Measurements from ENCODE around the gene UBALD2. TPM values are rescaled to one million over a fixed set of nuclear protein-coding genes. Genes with fewer than 3 reads are reported as not detected.

Gene UBALD2
- total and polyA plus RNA-seq, 2 donors (not counting 3 experiments of a cell fraction or from before 2014, with no cell fraction given): 46.9 to 70.9 TPM

- ChIA-PET CTCF (interaction anchor here (1.0 to 7.2 kb wide), 2 partner anchors 29 to 218 kb away, joined by 3 to 125 read pairs; no protein-coding TSS in a partner anchor), POLR2A (no interaction called here)
- Histone ChIP-seq H3K4me3 (replicated peaks in 1 of 3; ENCODE audit: insufficient read depth in 1 of 3, low read depth in 1 of 3, low read length in 3 of 3) (no peak overlapping the region), H3K79me2 (ENCODE audit: control insufficient read depth, insufficient read depth, low read length) (no peaks in the 10 kb centered on the region), H3K9me1 (replicated peaks; ENCODE audit: control insufficient read depth, extremely low read depth, insufficient read depth, low read length) (no peaks in the 10 kb centered on the region), H4K20me1 (replicated peaks; ENCODE audit: control insufficient read depth, extremely low read depth, insufficient read depth, low read length) (no peaks in the 10 kb centered on the region), H3K27ac (ENCODE audit: insufficient read depth, low read depth, low read length) (no peak overlapping the region), H2AFZ (ENCODE audit: low read depth, low read length) (no peak overlapping the region), H3K36me3 (ENCODE audit: control insufficient read depth in 2 of 2, extremely low read depth in 1 of 2, insufficient read depth in 2 of 2, low read length in 2 of 2) (no peaks in the 10 kb centered on the region), H3K4me2 (ENCODE audit: insufficient read depth, low read length) (no peak overlapping the region), H3K9me3 (replicated peaks; ENCODE audit: control insufficient read depth, insufficient read depth, low read length) (no peaks in the 10 kb centered on the region), H3K27me3 (ENCODE audit: control insufficient read depth in 2 of 2, insufficient read depth in 2 of 2, low read length in 2 of 2) (peaks cover 4 to 10% of the 10 kb centered on the region in 2 experiments), H3K4me1 (ENCODE audit: control insufficient read depth, extremely low read depth, insufficient read depth, low read length) (peaks cover 10% of the 10 kb centered on the region), H3K9ac (replicated peaks; ENCODE audit: extremely low read depth, insufficient read depth, low read length) (no peak overlapping the region)
- TF ChIP-seq POLR2A (IDR thresholded peaks at IDR 0.05; ENCODE audit: low read depth, low read length) (no peak), MYC (IDR thresholded peaks at IDR 0.05; ENCODE audit: low read depth, low read length) (no peak), JUN (IDR thresholded peaks at IDR 0.05; ENCODE audit: borderline replicate concordance, insufficient read depth, insufficient read length, low read depth) (no peak), POLR2AphosphoS5 (IDR thresholded peaks at IDR 0.05; ENCODE audit: insufficient read depth, low read depth, low read length) (no peak), MAX (IDR thresholded peaks at IDR 0.05; ENCODE audit: insufficient read depth, insufficient read length) (no peak), FOS (IDR thresholded peaks at IDR 0.05; ENCODE audit: borderline replicate concordance, insufficient read depth, low read length) (no peak), GATA2 (IDR thresholded peaks at IDR 0.05; ENCODE audit: insufficient read depth, insufficient read length, low read depth, low read length) (no peak), EZH2 (IDR thresholded peaks at IDR 0.05; ENCODE audit: borderline replicate concordance, low read depth, low read length, severe bottlenecking) (no peak)
- TF ChIP-seq, protein P1, sequence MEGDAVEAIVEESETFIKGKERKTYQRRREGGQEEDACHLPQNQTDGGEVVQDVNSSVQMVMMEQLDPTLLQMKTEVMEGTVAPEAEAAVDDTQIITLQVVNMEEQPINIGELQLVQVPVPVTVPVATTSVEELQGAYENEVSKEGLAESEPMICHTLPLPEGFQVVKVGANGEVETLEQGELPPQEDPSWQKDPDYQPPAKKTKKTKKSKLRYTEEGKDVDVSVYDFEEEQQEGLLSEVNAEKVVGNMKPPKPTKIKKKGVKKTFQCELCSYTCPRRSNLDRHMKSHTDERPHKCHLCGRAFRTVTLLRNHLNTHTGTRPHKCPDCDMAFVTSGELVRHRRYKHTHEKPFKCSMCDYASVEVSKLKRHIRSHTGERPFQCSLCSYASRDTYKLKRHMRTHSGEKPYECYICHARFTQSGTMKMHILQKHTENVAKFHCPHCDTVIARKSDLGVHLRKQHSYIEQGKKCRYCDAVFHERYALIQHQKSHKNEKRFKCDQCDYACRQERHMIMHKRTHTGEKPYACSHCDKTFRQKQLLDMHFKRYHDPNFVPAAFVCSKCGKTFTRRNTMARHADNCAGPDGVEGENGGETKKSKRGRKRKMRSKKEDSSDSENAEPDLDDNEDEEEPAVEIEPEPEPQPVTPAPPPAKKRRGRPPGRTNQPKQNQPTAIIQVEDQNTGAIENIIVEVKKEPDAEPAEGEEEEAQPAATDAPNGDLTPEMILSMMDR (IDR thresholded peaks at IDR 0.05; ENCODE audit: extremely low read depth in 1 of 2, insufficient read depth in 1 of 2, low read depth in 1 of 2, low read length in 2 of 2): no peak
- no TSS peak for BruUV-seq (replicated peaks)
- dilution Hi-C loops (cut with MboI; ENCODE audit: extremely low pct_ligation_motif_present, low sequenced_read_pairs) (no loop called here), intact Hi-C loops (cut with micrococcal nuclease) (no loop called here)
- no peak for FAIRE-seq
- DNase-seq (ENCODE audit: low read depth, low spot score): no peak
Observed at GRCh38 chr17:76250141-76250540, 15.0 kb upstream of the UBALD2 start.

Data from endothelial cell of umbilical vein (primary cell).